ENCODE measurements around the gene DUSP28.

DUSP28 gene

DNA sequence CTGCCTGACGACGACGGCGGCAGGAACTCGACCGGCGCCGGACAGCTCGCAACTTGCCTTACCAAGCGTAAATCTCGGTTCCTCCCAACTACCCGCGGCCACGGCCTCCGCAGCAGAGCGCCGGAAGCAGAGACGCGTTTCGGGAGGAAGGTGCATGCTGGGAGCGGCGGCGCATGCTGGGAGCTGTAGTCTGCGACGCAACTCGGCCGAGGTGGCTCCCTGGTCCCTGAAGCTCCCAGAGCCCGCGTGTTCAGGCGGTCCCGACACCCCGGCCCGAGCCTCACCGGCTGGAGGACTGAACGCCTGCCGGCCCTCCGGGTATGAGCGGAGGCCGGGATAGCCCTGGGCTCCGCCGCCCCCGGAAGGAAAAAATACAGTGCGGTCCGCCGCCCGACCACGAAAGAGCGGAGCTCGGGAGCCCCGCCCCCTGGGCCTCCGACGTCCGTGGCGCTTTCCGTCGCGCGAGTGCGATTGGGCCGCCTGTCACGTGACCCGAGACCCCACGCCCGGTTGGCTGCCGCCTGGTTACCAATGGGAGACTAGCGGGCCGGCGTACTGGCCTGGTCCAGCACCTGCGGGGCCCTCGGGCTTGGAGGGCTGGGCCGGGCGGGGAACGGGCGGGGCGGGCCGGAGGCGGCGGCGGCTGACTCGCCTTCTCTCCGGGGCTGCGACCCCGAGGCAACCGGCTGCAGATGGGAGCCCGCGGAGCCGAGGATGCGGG lies 26.2 kb downstream of the DUSP28 start, which contains the start of gene CAPN10:
Gene CAPN10, plus strand, starts transcription at position 537 of the 721 bp plus-strand sequence. Its CDS starts 178 bp downstream, at position 715.
- peak; percentile 86 to 88 for DNase-seq (ENCODE audit: low read depth in 2 of 2)

DNA sequence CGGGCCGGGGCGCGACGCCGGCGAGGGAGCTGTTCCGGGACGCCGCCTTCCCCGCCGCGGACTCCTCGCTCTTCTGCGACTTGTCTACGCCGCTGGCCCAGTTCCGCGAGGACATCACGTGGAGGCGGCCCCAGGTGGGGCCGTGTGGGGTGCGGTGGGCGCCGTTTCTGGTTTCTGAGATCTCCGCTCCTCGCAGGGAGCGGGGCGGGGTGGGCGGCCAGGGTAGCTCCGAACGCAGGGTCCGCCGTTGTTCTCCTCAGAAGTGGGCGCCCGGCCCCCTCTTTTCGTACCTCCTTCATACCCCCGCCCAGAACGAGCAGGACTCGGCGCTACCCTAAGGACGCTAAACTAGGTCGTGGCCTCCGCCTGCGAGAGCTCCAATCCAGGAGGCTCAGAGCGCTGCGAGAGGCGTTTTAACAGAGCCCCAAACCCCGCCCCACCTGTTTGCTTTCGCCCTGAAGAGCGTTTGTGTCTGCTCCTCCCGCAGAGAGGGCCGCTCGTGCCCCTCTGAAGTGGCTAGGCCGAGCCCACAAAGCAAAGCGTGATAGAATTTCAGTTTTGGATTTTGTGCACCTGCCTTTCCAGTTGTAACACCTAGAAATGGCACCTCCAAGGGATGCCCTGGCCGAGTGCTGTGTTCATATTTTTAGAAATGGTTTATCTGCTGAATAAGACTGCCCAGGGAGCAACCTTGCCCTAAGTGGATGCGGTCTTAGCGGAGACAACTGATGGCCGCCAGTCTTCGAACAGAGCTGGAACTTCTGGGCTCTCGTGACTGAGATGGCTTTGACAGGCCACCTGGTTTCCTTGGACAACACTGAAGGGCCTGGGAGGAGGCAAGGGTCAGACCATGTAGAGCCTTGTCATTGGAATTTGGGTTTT lies 27.0 kb downstream of the DUSP28 start:
- DNase-seq (ENCODE audit: low read depth in 2 of 2): no peak

GRCh38 chr2:240588006-240588655 lies 28.0 kb downstream of the DUSP28 start:
- DNase-seq (ENCODE audit: low read depth in 2 of 2): no peak

DNA sequence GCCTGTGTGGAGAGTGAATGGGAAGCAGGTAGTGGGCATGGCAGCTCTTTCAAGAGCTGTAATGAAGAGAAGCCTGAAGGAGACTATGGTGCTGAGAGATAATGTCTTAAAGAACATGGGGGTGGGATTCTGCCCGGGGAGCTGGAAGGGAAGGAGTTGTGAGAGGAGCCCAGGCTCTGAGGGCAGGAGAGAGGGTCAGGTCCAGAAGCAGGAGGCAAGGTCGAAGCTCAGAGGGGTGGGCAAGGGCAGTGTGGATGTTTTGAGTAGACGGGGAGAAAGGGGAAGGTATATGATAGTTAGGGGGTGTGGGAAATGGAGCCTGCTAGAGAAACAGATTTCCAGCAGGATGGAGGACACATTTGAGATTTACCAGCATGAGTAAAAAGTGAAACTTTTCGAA lies 28.5 kb downstream of the DUSP28 start:
- no peak for DNase-seq (ENCODE audit: low read depth in 2 of 2)

DNA sequence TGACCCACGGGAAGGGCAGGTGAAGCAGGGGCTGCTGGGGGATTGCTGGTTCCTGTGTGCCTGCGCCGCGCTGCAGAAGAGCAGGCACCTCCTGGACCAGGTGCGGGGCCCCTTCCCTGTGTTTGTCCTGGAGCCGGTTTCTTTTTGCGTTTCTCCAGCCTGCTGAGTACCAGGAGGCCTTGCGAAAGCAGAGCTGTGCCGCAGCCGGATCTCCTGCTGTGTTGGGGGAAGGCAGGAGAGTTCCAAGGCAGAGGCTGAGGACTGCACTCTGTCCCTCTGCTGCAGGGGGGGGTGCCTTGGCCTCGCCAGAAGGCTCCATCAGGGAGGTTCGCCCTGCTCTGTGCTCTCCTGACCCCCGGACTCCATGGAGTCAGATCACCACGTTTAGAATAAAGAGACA lies 29.2 kb downstream of the DUSP28 start:
- no peak for DNase-seq (ENCODE audit: low read depth in 2 of 2)

- DNase-seq (ENCODE audit: low read depth in 2 of 2): no peak
Measured at GRCh38 chr2:240589850-240590525, 29.8 kb downstream of the DUSP28 start.

DNA sequence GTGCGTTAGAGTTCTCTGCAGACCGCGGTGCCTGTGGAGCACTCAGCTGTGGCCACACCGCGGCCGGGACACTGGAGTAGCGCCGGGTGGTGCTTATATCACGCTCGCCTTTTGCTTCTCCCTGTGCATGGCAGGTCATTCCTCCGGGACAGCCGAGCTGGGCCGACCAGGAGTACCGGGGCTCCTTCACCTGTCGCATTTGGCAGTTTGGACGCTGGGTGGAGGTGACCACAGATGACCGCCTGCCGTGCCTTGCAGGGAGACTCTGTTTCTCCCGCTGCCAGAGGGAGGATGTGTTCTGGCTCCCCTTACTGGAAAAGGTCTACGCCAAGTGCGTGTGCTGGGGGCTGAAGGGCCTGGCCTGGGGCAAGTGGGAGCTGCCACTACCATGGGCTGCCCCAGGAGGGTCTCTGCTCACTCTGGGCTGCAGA lies 30.5 kb downstream of the DUSP28 start:
- DNase-seq (ENCODE audit: low read depth in 2 of 2): no peak

- no peak for DNase-seq (ENCODE audit: low read depth in 2 of 2)
Measured at GRCh38 chr2:240591226-240591625, 31.1 kb downstream of the DUSP28 start.

- DNase-seq (ENCODE audit: low read depth in 2 of 2): no peak
Measured at GRCh38 chr2:240591784-240592183, 31.6 kb downstream of the DUSP28 start.

- no peak for DNase-seq (ENCODE audit: low read depth in 2 of 2)
Measured at GRCh38 chr2:240593026-240593702, 33.0 kb downstream of the DUSP28 start.

GRCh38 chr2:240593703-240594451 lies 33.7 kb downstream of the DUSP28 start:
- DNase-seq (ENCODE audit: low read depth in 2 of 2): no peak

DNA sequence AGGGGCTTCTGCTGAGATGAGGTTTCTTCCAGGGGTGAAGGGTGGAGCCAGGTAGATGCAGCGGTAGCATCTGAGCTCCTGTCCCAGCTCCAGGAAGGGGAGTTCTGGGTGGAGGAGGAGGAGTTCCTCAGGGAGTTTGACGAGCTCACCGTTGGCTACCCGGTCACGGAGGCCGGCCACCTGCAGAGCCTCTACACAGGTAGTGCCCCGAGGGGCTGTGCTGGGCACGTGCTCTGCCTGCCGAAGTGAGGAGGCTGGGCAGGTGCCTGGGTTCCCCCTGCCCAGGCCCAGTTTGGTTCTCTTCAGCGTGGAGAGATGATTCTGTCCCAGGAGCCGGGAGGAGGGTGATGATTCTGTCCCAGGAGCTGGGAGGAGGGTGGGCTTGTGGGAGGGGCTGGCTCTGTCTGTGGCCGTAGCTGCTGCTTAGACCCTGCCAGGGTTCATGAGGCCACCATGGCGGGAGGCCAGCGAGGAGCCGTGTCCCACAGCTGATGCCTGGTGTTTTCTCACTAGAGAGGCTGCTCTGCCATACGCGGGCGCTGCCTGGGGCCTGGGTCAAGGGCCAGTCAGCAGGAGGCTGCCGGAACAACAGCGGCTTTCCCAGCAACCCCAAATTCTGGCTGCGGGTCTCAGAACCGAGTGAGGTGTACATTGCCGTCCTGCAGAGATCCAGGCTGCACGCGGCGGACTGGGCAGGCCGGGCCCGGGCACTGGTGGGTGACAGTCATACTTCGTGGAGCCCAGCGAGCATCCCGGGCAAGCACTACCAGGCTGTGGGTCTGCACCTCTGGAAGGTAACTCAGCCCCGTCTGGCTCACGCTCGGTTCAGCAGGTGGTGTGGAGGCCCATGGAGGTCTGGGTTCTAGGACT lies 34.6 kb downstream of the DUSP28 start:
- DNase-seq (ENCODE audit: low read depth in 2 of 2): no peak

DNA sequence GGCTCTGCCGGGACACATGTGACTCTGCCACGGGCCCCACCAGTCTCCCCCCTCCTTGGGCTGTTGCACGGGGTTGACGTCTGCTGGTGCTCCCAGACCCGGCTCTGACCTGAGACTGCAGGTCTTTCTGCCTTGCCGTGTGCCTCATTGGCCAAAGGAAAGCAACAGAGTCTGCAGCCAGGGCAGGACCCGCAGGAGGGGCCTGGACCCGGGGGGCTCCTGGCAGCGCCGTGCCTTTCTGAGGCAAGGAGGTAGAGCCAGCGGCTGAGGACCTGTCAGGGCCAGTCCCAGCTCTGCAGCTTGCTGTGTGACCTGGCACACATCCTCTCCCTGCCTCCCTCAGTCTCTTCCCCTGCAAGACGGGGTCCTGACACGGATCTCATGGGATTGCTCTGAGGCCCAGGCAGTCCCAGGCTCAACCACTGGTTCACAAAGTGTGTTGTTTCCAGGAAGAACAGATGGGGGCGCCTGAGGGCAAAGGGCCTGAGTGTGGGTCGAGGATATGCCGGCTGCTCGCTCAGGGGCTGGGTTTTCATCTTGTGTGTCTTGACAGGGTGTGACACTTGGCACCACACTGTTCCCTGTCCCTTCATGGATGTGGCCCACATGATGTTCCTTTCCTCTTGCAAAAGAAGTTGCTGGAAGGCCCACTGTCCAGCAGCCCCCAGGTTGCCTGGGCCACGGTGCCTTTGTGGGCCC lies 35.4 kb downstream of the DUSP28 start:
- no peak for DNase-seq (ENCODE audit: low read depth in 2 of 2)

DNA sequence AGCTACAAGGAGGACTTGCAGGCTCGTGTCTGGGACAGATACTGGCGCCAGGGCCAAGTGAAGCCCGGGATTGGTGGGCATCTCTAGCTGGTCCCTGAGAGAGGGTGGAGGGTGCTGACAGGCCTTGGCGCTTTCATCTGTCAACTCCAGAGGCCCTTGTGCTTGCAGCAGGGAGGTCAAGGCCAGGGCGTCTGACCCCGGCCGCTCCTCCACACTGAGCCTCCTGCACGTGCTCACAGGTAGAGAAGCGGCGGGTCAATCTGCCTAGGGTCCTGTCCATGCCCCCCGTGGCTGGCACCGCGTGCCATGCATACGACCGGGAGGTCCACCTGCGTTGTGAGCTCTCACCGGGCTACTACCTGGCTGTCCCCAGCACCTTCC lies 35.9 kb downstream of the DUSP28 start:
- DNase-seq (ENCODE audit: low read depth in 2 of 2): no peak

GRCh38 chr2:240596491-240596931 lies 36.4 kb downstream of the DUSP28 start:
- DNase-seq (ENCODE audit: low read depth in 2 of 2): no peak

GRCh38 chr2:240597054-240597418 lies 36.9 kb downstream of the DUSP28 start:
- no peak for DNase-seq (ENCODE audit: low read depth in 2 of 2)

DNA sequence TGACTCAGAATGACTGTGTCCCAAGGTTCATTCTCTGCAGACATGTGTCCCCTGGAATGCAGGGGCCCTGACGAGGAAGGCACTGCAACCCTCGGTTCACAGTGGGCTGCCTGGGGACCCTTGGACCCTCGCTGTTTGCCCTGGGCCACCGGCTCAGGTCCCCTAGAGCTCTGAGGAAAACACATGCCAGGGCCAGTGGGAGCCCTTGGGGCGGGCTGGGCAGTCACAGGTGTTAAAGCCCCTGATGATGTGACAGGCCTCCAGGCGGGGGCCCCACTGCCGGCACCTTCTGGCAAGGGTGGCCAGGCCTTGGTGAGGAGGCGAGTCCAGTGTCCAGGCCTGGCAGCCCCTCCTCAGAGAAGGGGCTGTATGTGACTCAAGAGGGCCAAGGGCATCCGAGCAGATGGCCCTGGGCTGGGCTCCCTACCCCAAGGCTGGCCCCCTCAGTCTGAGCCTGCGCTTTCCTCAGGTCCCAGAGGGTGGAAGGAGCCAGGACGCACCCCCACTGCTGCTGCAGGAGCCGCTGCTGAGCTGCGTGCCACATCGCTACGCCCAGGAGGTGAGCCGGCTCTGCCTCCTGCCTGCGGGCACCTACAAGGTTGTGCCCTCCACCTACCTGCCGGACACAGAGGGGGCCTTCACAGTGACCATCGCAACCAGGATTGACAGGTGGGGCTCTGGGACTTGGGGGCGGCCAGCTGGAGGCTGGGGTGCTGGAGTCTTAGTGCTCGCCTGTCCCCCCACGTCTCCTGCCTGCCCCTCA lies 37.4 kb downstream of the DUSP28 start:
- no peak for DNase-seq (ENCODE audit: low read depth in 2 of 2)

GRCh38 chr2:240598311-240598911 lies 38.3 kb downstream of the DUSP28 start:
- DNase-seq (ENCODE audit: low read depth in 2 of 2): no peak

Data from stimulated activated CD4-positive, alpha-beta T cell treated with anti-CD3 and anti-CD28 coated beads, Interleukin-1b, Interleukin-23, amount 100 ng/mL, for 1 hour (primary cell).